HepG2 (cell line): ENCODE results near the gene DLG4. TPM values are rescaled to one million over a fixed set of nuclear protein-coding genes. Genes with fewer than 3 reads are reported as not detected.

Experiments
- ARID4A ChIP-seq: sonication (generic); formaldehyde crosslinking; IDR thresholded peaks from 2 replicates; pipeline ENCODE4 v1.5.0; 2020; ENCODE audit warnings: mild to moderate bottlenecking, missing genetic modification reagents, borderline replicate concordance
- MED1 ChIP-seq: sonication (generic); formaldehyde crosslinking; IDR thresholded peaks from 2 replicates; pipeline ENCODE4 v1.4.0; 2020; ENCODE audit warnings: missing genetic modification reagents
- MEIS2 ChIP-seq: sonication (generic); formaldehyde crosslinking; IDR thresholded peaks from 2 replicates; pipeline ENCODE4 v1.9.0; 2021; ENCODE audit warnings: mild to moderate bottlenecking, missing genetic modification reagents
- PRPF4 ChIP-seq: fragments of 200-400 bp; formaldehyde crosslinking; IDR thresholded peaks from 2 replicates; pipeline ENCODE4 v1.6.1; 2016; ENCODE audit warnings: low read length, low read depth; ENCODE audit not compliant: poor library complexity, severe bottlenecking
- RBFOX2 ChIP-seq: fragments of 200-400 bp; formaldehyde crosslinking; IDR thresholded peaks from 2 replicates; pipeline ENCODE4 v1.6.1; 2017; ENCODE audit warnings: low read depth, mild to moderate bottlenecking, low read length
- SATB2 ChIP-seq: sonication (generic); formaldehyde crosslinking; IDR thresholded peaks from 2 replicates; pipeline ENCODE4 v1.5.0; 2020; ENCODE audit warnings: missing genetic modification reagents
- SIN3A ChIP-seq: IDR thresholded peaks from 2 replicates; pipeline ENCODE4 v1.6.1; 2011; ENCODE audit warnings: low read depth, mild to moderate bottlenecking, control low read depth, low read length, borderline replicate concordance
- SP4 ChIP-seq: sonication (generic); formaldehyde crosslinking; IDR thresholded peaks from 2 replicates; pipeline ENCODE4 v1.8.1; 2023; ENCODE audit warnings: mild to moderate bottlenecking, missing genetic modification reagents
- SRY ChIP-seq: sonication (generic); formaldehyde crosslinking; IDR thresholded peaks from 2 replicates; pipeline ENCODE4 v1.8.0; 2022; ENCODE audit warnings: mild to moderate bottlenecking, missing genetic modification reagents
- ZFX ChIP-seq: sonication (generic); formaldehyde crosslinking; IDR thresholded peaks from 2 replicates; pipeline ENCODE4 v1.4.0; 2020; ENCODE audit warnings: mild to moderate bottlenecking, low read depth, missing genetic modification reagents, moderate library complexity
- ZFY ChIP-seq: sonication (generic); formaldehyde crosslinking; IDR thresholded peaks from 2 replicates; pipeline ENCODE4 v1.4.0; 2020; ENCODE audit warnings: missing genetic modification reagents
- ZNF160 ChIP-seq: sonication (generic); formaldehyde crosslinking; IDR thresholded peaks from 2 replicates; pipeline ENCODE4 v1.8.0; 2022; ENCODE audit warnings: mild to moderate bottlenecking, inconsistent platforms, missing genetic modification reagents
- ZNF430 ChIP-seq: sonication (generic); formaldehyde crosslinking; IDR thresholded peaks from 2 replicates; pipeline ENCODE4 v1.9.0; 2021; ENCODE audit warnings: mild to moderate bottlenecking, missing genetic modification reagents
- ZNF558 ChIP-seq: sonication (generic); formaldehyde crosslinking; IDR thresholded peaks from 2 replicates; pipeline ENCODE4 v1.9.0; 2022; ENCODE audit warnings: mild to moderate bottlenecking, missing genetic modification reagents, borderline replicate concordance
- ZNF564 ChIP-seq: sonication (generic); formaldehyde crosslinking; IDR thresholded peaks from 2 replicates; pipeline ENCODE4 v1.8.1; 2023; ENCODE audit warnings: mild to moderate bottlenecking, missing genetic modification reagents
- ZNF614 ChIP-seq: IDR thresholded peaks from 2 replicates; pipeline ENCODE4 v1.6.1; 2018; ENCODE audit warnings: missing biosample characterization, missing genetic modification reagents, inconsistent platforms, borderline replicate concordance
- ZNF687 ChIP-seq: sonication (generic); formaldehyde crosslinking; IDR thresholded peaks from 2 replicates; pipeline ENCODE4 v1.5.1; 2020; ENCODE audit warnings: mild to moderate bottlenecking, missing genetic modification reagents, moderate library complexity
- ZNF784 ChIP-seq: sonication (generic); formaldehyde crosslinking; IDR thresholded peaks from 2 replicates; pipeline ENCODE4 v1.5.1; 2020; ENCODE audit warnings: missing genetic modification reagents, mild to moderate bottlenecking, borderline replicate concordance
- polyA plus RNA-seq, 8 experiments: library from polyadenylated mRNA; depleted of rRNA in 3 of 8; stranded (reverse) in 7 of 8; unstranded in 1 of 8; fragments of >200 nt; fragmentation: Illumina TruSeq in 4 of 8; extraction: Trizol in 4 of 8; gene quantifications; 2 replicates each; pipeline versions ENCODE4 v1.2.1 to v1.2.3, GENCODE V29; 2011 to 2016; ENCODE audit warnings: low read depth in 4 of 8, missing spikeins in 1 of 8, mixed read lengths in 1 of 8; ENCODE audit not compliant: insufficient read depth in 1 of 8
- total RNA-seq, 5 experiments: library from RNA; depleted of rRNA; stranded (reverse); fragments of >200 nt; fragmentation: Illumina TruSeq; extraction: Trizol; gene quantifications; 2 replicates each; pipeline ENCODE4 v1.2.3, GENCODE V29; 2016; ENCODE audit warnings: low read depth in 1 of 5

The DLG4 gene
- total and polyA plus RNA-seq, 2 of the 13 experiments (the other 11 are each of a cell fraction or from before 2014, with no cell fraction given): 0.71 to 4.3 TPM

GRCh38 chr17:7250695-7251627 lies 31.3 kb upstream of the DLG4 start (continued):
- 0 out of 2 replicates have a peak, but pooled peaks have one; percentile 13 for TF ChIP-seq ARID4A
- TF ChIP-seq SATB2 (CRISPR knock-in tag): 0 out of 2 replicates have a peak, but pooled peaks have one; percentile 41
- no peak for TF ChIP-seq ZNF784
- TF ChIP-seq ZFX (CRISPR knock-in tag): peak; percentile 37; the same call in 1 of the 2 replicates
- peak; percentile 7; the same call in 1 of the 2 replicates for TF ChIP-seq ZNF160 (CRISPR knock-in tag)
- TF ChIP-seq ZNF558 (CRISPR knock-in tag): peak; percentile 17; the same call in 1 of the 2 replicates
- TF ChIP-seq ZNF430 (CRISPR knock-in tag): no peak
- 0 out of 2 replicates have a peak, but pooled peaks have one; percentile 54 for TF ChIP-seq SRY (CRISPR knock-in tag)
- no peak for TF ChIP-seq ZNF614 (CRISPR knock-in tag)
- TF ChIP-seq SIN3A: peak; percentile 41; the same call in 1 of the 2 replicates
- 0 out of 2 replicates have a peak, but pooled peaks have one; percentile 8 for TF ChIP-seq MED1 (CRISPR knock-in tag)
- peak; percentile 66 for TF ChIP-seq RBFOX2
- 0 out of 2 replicates have a peak, but pooled peaks have one; percentile 12 for TF ChIP-seq ZFY (CRISPR knock-in tag)
- TF ChIP-seq MEIS2: peak; percentile 33; the same call in 1 of the 2 replicates
- TF ChIP-seq SP4: 0 out of 2 replicates have a peak, but pooled peaks have one; percentile 52
- TF ChIP-seq PRPF4: peak; percentile 47
- 0 out of 2 replicates have a peak, but pooled peaks have one; percentile 16 for TF ChIP-seq ZNF564 (CRISPR knock-in tag)
- TF ChIP-seq ZNF687 (CRISPR knock-in tag): no peak
